ENCODE data around the gene KLRG1.

KLRG1 gene

DNA sequence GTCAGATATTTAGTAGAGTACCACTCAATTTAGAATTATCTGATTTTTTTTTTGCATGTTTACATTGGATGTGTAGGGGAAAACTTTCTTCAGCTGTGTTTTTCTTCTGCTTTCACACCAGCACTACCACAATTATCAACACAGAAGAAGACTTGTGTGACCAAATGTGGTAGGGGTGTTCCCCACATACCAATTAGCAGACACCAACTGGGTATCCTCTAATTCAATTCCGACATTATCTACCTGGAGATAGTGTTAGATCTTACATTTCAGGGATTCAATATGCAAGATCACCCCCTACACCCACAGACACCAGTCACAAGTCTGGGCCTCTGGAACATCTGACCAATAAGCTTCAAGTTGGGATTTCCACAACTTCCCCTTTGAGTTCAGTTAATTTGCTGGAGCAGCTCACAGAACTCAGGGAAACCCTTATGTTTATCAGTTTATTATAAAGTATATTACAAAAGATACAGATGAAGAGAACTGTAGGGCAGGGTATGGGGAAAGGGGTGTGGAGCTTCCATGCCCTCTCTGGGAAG lies 4.1 kb upstream of the KLRG1 start:
- no peak for DNase-seq (ENCODE audit: low spot score)

DNA sequence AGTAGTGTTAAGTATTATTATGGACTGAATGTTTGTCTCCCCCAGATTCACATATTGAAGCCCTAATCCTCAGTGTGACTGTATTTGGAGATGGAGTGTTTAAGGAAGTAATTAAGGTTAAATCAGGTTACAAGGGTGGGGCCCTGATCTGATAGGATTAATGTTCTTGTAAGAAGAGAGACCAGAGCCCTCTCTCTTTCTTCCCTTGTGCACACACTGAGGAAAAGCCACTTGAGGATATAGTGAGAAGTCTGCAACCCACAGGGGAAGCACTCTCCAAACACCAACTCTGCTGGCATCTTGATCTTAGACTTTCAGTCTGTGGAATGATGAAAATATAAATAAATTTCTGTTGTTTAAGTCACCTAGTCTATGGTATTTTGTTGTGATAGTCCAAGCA lies 2.2 kb upstream of the KLRG1 start:
- no peak for DNase-seq (ENCODE audit: low spot score)

DNA sequence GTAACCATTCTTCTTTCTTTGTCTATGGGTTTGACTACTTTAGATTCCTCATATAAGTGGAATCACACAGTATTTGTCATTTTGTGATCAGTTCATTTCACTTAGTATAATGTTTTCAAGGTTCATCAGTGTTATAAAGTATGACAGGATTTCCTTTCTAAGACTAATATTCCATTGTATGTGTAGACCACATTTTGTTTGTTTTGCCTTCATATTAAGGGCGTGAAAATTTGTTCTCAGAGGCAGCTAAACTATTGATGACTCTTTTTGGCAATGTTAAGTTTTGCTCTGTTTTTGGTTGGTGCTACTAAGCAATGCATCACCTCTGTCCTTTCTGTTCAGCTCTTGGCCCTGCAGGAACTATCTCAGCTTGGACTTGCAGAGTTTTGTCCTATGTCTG lies 1.7 kb upstream of the KLRG1 start:
- DNase-seq (ENCODE audit: low spot score), result no peak

DNA sequence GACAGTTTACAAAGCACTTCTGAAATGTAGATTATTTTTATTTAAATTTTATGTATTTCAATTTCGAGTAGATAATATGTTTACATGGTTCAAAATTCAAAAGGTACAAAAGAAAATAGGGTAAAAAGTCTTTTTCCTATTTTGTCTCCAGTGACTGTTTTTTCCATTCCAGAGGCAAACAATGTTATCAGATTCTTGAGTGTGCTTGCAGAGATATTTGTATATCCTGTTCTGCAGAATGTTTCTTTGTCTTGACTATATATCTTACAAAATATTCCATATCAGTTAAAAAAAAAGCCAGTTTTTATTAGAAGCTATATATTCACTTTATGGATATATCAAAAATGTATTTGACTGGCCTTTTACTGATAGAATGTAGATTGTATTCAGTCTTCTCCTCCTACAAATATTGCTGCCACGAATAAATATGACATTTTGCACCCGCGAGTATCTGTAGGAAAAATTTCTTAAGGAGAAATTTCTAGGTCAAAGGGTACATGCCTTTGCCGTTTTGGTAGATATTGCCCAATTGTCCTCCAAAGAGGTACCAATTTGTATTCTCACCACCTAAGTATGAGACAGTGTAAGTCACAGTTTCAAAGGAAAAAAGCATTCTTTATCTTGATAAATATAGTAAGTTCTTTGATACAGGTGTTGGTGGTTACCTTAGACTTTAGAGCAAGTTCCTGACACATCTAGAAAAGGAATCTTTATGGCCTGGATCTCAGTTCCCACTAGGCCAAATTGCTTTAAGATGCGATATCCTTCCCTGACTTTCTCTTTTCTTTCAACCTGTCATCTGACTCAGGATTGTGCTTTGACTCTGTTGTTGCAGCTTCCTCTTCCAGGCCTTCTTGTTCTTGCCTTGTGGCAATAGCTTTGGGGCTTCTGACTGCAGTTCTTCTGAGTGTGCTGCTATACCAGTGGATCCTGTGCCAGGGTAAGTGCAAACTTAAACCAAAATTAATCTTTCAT lies 2.3 kb downstream of the KLRG1 start:
- DNase-seq (ENCODE audit: low spot score), result no peak

DNA sequence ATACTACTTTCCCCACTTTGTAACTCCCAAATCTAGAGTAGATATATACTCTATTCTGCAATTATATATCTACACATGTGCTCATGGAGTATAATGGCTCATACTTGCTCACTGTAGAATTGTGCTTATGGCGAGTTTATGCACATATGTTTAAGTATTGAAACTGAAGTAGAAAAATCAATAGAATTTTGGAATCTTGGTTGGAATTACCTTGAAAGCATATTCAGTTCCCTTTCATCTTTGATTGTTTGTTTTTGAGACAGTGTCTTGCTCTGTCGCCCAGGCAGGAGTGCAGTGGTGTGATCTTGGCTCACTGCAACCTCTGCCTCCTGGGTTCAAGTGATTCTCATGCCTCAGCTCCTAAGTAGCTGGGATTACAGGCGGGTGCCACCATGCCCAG lies 4.5 kb downstream of the KLRG1 start:
- DNase-seq (ENCODE audit: low spot score), result no peak

DNA sequence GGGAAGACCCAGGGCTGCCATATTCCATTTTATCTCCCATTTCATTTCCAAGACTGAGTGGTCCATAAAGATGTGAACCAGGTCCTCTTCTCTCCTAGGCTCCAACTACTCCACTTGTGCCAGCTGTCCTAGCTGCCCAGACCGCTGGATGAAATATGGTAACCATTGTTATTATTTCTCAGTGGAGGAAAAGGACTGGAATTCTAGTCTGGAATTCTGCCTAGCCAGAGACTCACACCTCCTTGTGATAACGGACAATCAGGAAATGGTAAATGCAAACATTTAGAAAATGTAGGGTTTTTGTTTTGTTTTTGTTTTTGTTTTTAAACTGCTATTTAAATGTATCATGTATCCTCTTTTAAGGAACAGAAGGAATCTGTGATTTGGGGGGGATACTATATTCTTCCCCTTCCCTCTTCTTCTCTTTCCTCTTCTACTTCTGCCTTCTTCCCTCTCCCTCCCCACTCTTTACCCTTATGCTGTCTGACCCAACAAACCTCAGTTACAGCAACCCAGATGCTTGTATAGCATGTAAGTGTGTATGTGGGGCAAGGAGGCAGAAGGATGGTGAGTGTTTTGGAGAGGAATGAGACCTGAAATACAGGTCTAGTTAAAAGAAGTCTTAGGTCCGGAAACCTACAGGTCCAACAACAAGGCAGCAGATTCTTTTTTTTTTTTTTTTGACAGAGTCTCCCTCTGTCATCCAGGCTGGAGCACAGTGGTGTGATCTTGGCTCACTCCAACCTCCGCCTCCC lies 5.9 kb downstream of the KLRG1 start:
- DNase-seq (ENCODE audit: low spot score), result no peak

DNA sequence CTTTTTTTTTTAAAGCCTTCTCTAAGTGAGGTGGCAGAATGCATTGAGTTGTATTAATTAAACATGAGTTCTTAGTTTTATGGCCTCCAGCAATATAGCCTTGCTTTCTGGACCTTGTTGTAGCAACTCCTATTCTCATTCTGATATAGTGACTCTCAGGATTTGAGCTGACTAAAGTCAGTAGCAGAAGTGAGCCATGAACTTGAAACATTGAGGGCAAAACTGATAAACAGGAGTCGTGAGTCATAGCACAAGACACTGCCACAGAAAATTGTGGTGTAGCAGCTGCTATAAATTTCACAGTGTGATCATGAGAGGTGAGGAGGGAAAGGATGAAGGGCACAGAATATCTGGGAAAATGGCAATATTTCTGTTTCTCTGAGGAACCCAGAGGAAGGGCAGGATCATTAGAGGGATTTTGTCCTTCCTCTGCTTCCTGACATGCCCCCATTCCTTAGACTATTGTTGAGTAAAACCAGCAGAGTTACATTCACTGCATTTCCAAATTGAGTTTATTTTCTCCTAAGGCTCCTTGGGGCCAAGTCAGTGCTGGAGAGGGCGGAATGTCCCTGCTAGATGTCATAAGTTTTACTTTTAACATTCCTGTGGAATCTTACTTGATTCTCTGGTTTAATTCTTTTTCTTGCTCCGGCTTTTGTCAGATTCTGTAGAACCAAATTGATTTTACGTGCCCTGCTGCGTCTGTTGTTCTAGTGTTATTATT lies 7.5 kb downstream of the KLRG1 start:
- DNase-seq (ENCODE audit: low spot score), result no peak

DNA sequence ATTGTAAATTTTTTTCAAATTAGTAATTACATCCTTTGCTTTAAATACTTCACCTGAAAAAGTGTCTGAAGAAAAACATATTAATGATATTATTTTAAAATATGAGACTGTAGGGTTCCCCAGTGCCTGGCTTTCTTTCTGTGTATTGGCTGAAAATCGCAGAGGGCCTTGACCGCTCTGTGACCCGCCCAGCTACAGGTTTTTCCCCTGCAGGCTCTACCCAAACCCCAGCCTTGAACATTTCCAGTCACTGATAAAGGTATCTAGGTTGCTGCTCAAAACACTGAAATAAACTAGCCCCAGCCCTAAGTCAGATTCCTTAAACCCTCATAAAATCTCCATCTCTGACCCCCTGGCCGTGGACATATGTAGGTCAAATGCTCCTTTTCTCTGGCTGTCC lies 11.9 kb downstream of the KLRG1 start:
- DNase-seq (ENCODE audit: low spot score), result no peak

DNA sequence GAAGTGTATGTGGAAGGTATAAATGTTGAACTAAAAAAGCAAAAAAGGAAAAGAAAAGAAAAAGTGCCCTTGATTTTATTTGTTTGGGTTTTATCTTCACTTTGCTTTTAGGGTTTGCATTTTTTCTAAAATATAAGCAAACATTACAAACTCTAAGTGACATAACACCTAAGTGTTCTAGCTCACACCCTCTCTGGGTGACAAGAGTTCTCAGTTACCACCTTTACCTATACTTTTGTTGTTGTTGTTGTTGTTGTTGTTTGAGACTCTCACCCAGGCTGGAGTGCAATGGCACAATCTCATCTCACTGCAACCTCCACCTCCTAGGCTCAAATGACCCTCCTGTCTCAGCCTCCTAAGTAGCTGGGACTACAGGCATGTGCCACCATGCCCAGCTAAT lies 13.0 kb downstream of the KLRG1 start:
- no peak for DNase-seq (ENCODE audit: low spot score)

DNA sequence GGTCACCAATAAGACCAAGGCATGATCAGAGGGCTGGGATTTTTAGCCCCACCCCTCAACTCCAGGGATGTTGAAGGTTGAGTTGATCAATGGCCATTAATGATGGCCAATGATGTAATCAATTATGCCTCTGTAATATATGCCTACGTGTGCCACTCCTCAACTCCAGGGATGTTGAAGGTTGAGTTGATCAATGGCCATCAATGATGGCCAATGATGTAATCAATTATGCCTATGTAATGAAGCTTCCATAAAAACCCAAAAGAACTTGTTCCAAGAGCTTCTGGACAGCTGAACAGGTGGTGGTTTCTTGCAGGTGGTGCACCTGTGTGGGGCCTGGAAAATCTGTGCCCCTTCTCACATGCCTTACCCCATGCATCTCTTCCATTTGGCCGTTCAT lies 33.2 kb downstream of the KLRG1 start:
- DNase-seq (ENCODE audit: low spot score), result no peak

DNA sequence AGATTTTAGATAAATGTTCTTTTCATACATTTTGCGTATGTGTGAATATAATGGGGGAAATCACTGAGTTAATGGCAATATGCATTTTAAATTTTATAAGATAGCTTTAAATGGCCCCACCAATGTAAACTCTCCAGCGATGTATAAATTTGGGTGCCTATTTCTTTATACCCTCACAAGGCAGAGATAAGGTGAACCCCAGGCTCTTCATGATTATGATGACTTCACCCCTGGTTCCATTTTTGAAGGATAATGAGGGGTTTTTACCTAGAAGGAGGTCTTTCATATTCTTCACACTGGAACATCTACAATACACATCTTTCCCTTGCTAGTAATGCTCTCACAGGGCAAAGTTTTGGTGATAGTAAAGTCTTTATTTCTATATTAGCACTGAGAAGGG lies 35.2 kb downstream of the KLRG1 start:
- no peak for DNase-seq (ENCODE audit: low spot score)

DNA sequence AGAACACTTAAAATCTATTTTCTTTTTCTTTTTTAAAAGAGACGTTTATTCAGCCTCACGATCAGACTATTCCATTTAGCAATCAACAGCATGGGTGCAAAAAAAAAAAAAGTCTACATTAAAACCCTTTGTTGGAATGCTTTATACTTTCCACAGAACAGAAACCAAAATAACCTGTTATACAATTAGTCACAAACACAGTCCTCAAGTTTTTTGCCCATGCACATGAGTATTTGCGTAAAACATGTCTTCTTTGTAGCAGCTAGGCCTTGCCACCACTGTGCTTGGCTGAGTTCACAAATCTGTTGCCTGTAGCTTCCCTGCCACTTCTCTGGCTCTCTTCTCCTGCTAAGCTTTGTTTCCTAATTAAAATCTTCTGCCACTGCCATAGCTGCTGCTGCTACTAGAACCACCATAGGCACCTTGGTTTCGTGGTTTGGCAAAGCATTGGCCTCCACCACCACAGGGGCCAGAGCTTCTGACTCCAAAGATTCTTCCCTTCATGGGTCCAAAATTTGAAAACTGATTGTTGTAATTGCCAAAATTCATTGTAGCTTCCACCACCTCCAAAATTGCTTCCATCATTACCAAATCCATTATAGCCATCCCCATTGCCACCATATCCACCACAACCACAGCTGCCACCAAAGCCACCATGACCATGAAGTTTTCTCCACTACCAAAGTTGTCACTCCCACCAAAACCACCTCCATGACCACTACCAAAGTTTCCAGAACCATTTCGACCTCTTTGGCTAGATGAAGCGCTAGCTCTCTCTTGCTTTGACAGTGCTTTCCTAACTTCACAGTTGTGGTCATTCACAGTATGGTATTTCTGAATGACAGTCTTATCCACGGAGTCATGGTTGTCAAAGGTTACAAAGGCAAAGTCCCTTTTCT lies 38.1 kb downstream of the KLRG1 start:
- DNase-seq (ENCODE audit: low spot score), result no peak

DNA sequence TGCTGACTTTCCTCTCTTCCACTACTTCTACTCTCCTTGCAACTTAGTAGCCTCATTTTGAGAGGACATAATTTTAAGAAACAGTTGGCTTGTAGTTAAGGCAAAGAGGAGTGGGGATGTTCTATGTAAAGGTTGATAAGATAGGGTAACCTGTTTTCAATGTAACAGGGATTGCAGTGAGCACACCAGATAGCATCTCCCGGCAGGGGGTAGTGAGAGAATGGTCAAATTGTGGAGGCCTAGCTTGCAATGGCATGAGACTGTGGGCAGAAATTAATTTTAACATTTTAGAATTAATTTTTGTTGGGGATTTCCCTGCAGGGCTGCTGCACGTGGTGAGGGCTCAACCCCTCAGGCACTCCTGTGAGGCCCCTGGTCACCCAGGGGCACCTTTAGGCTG lies 41.4 kb downstream of the KLRG1 start:
- DNase-seq (ENCODE audit: low spot score), result no peak

DNA sequence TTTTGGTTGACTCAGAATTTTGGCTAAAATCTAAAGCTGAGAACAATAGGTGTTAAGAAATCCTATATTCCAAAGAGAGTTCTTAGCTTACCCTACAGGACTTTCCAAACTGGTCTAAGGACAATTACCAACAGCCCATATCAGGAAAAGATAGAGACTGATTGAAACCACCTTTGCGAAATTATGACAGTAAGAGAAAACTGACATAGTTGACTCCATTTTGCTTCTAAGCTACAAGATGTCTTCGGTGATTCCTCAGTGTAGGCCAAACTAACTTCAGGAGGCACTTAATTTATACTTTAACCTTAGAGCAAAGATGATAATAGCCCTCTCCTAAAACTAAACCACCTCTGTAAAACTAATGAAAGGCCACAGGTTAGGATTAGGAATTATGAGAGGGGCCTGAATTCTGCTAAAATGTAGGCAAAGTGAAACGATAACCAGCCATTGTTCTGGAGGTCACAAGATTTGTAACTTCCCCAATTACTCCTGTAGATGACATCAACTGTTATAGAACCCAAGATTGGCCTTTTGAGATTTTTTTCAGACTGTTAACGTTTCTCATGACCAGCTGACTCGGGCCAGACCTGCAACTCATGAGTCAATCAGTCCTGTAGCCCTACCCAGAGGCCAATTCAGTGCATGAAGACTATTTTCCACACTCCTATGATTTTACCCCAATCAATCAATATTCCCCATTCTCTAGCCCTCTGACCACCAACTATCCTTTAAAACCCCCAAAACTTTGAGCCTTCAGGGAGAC lies 43.0 kb downstream of the KLRG1 start:
- no peak for DNase-seq (ENCODE audit: low spot score)

DNA sequence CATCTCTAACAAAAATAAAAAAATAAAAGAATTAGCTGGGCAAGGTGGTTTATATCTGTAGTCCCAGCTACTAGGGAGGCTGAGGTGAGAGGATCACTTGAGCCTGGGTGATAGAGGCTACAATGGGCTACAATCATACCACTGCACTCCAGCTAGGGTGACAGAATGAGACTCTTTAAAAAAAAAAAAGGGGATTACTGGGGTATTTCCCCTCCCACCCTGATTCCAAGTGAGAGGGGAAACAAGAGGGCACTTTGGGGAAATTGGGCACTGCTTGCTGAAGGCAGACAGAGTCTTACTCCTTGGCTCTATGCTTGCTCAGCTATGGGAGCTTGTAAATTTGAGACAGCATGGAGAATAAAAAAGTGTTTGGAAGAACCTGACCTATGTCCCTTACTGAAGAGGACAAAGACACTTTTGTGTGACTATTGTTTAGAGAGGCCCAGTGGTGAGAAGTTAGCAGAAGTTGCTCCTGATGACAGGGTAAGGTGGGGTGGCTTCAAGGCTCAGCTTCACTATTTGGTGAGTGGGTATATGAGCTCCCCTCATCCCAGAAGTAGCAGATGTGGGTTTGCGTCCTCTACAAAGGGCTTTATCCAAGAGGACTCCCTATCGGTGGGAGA lies 44.0 kb downstream of the KLRG1 start:
- no peak for DNase-seq (ENCODE audit: low spot score)

DNA sequence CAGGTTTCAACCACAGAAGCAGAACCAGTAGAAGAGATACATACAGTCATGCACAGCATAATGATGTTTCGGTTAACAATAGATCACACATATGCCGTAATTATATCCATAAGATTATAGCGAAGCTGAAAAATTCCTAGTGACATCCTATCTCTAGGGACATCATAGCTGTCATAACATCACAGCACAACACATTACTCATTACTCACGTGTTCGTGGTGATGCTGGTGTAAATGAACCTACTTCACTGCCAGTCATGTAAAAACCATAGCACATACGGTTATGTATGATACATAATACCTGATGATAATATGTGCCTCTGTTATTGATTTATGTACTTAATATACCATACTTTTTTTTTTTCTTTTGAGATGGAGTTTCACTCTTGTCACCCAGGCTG lies 44.7 kb downstream of the KLRG1 start:
- DNase-seq (ENCODE audit: low spot score), result no peak

DNA sequence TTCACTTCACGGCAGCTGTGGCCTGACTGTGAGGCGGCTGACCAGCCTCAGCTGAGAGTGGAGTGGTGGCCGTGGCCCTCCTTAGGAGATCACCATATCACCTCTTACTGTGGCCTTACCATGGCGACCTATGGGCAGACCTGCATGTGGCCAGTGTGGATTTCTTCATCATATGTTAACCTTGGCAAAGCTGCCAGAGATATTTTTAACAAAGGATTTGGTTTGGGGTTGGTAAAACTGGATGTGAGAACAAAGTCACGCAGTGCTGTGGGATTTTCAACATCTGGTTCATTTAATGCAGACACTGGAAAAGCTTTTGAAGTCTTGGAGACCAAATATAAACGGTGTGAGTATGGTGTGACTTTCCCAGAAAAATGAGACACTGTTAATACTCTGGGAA lies 46.9 kb downstream of the KLRG1 start:
- no peak for DNase-seq (ENCODE audit: low spot score)

DNA sequence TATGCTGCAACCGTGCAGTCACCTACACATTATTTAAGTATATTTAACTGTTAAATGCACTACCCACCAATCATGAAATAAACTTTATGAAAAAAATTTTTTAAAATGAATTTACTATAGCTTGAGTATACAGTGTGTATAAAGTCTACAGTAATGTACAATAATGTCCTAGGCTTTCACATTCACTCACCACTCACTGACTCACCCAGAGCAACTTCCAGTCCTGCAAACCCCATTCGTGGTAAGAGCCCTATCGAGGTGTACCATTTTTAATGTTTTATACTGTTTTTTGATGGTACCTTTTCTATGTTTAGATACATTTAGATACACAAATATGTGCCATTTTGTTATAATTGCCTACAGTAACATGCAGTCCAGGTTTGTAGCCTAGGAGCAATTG lies 48.1 kb downstream of the KLRG1 start:
- no peak for DNase-seq (ENCODE audit: low spot score)

DNA sequence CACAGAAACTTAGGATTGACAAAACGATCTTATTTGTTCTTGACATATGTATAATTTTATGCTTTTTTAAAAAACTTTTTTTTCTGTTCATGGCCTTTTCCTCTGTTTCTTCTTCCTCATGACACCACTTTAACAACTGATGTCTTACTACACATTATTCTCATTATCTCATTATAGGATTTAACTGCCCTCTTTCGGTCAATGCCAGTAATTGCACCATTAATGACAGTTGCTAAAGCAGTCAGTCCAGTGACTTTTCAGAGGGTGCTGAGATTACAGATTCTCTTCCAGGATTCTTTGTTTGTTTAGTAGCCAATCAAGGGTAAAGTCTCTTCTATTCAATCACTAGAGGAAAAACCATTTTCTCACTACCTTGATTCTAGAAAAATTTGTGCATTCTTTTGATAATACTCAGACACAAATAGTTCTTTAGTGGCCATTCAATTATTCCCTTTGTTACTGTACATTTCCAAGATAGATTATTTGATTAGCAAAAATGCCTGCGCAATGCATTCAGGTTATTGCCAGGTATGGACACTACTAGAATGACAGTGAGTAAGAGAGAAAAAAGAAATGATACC lies 50.1 kb downstream of the KLRG1 start:
- DNase-seq (ENCODE audit: low spot score), result peak; percentile 56

Data from kidney capillary endothelial cell (primary cell).